H1 (cell line): ENCODE results near the gene NCOA5. TPM values are rescaled to one million over a fixed set of nuclear protein-coding genes. Genes with fewer than 3 reads are reported as not detected.
A peak's percentile ranks its signal among the peaks of the same experiment; 100 is the strongest.

ENCODE experiments used
- CTCF ChIA-PET: fragments of 300-600 bp; sonication (Branson Sonifier 250); formaldehyde crosslinking; loops from one replicate; lab custom pipeline; 2021; ENCODE audit not compliant: partially characterized antibody; lab: Charles Lee
- POLR2A ChIA-PET: fragments of 300-600 bp; sonication (Branson Sonifier 250); formaldehyde crosslinking; loops from one replicate; lab custom pipeline; 2021; ENCODE audit warnings: inconsistent platforms; ENCODE audit not compliant: partially characterized antibody; lab: Charles Lee
- DNase-seq, 2 experiments: peaks; one replicate each; pipeline versions ENCODE4 v3.0.0 to v3.0.0-alpha.2; 2010 to 2022; ENCODE audit warnings: low spot score in 2 of 2, low read depth in 1 of 2, mixed read lengths in 1 of 2
- FAIRE-seq: peaks from 2 replicates; lab custom pipeline; 2011; peaks lifted over from hg19 to GRCh38; lab: Jason Lieb, UNC
- H2AFZ ChIP-seq: 2 replicates; pipeline ENCODE4 v1.8.1; 2012; ENCODE audit warnings: low read length, inconsistent platforms
- H2AK5ac ChIP-seq: 2 replicates; pipeline ENCODE4 v1.6.1; 2013; ENCODE audit warnings: low read depth, low read length
- H2BK120ac ChIP-seq: replicated peaks from 2 replicates; pipeline ENCODE3; 2013; ENCODE audit warnings: low read depth, low read length, inconsistent platforms
- H2BK12ac ChIP-seq: 2 replicates; pipeline ENCODE4 v1.6.1; 2013; ENCODE audit warnings: low read depth, low read length
- H2BK15ac ChIP-seq: 2 replicates; pipeline ENCODE4 v1.6.1; 2013; ENCODE audit warnings: low read length
- H2BK20ac ChIP-seq: 2 replicates; pipeline ENCODE4 v1.6.1; 2013; ENCODE audit warnings: low read length
- H2BK5ac ChIP-seq: 2 replicates; pipeline ENCODE4 v1.6.1; 2013; ENCODE audit warnings: low read depth, low read length
- H3K14ac ChIP-seq: 2 replicates; pipeline ENCODE4 v1.6.1; 2013; ENCODE audit warnings: inconsistent platforms; ENCODE audit not compliant: insufficient read length
- H3K18ac ChIP-seq: 2 replicates; pipeline ENCODE4 v1.6.1; 2013; ENCODE audit warnings: low read length; ENCODE audit errors: extremely low read depth
- H3K23ac ChIP-seq: 2 replicates; pipeline ENCODE4 v1.6.1; 2013; ENCODE audit warnings: inconsistent platforms; ENCODE audit not compliant: insufficient read length
- H3K23me2 ChIP-seq: 2 replicates; pipeline ENCODE4 v1.6.1; 2013; ENCODE audit warnings: low read depth, low read length
- H3K27ac ChIP-seq: 2 replicates; pipeline ENCODE4 v1.6.1; 2011; ENCODE audit warnings: low read depth, low read length, inconsistent platforms
- H3K27me3 ChIP-seq, 4 experiments: replicated peaks in 1 of 4; 1 replicate in 1 of 4; 2 replicates in 3 of 4; pipeline versions ENCODE4 v1.6.1 to v1.8.1; 2011 to 2013; ENCODE audit warnings: low read length in 3 of 4, mild to moderate bottlenecking in 3 of 4, inconsistent platforms in 2 of 4, mixed read lengths in 2 of 4, moderate library complexity in 1 of 4; ENCODE audit not compliant: control insufficient read depth in 3 of 4, insufficient read depth in 3 of 4; ENCODE audit errors: extremely low read depth in 1 of 4
- H3K36me3 ChIP-seq, 4 experiments: 2 replicates each; pipeline versions ENCODE4 v1.6.1 to v1.8.1; 2011 to 2013; ENCODE audit warnings: mild to moderate bottlenecking in 4 of 4, low read length in 3 of 4, moderate library complexity in 2 of 4, control low read depth in 1 of 4, inconsistent platforms in 1 of 4; ENCODE audit not compliant: insufficient read depth in 4 of 4, control insufficient read depth in 2 of 4
- H3K4ac ChIP-seq: replicated peaks from 2 replicates; pipeline ENCODE3; 2013; ENCODE audit warnings: low read length, low read depth, mixed read lengths, inconsistent platforms; ENCODE audit not compliant: insufficient read length
- H3K4me1 ChIP-seq, 4 experiments: replicated peaks in 1 of 4; 1 replicate in 1 of 4; 2 replicates in 3 of 4; pipeline versions ENCODE4 v1.6.1 to v1.8.1; 2011 to 2013; ENCODE audit warnings: low read length in 3 of 4, inconsistent platforms in 2 of 4, mixed read lengths in 1 of 4; ENCODE audit not compliant: insufficient read depth in 4 of 4, control insufficient read depth in 3 of 4
- H3K4me2 ChIP-seq, 2 experiments: 2 replicates each; pipeline versions ENCODE4 v1.6.1 to v1.8.1; 2011 to 2013; ENCODE audit warnings: low read depth in 2 of 2, low read length in 2 of 2, control low read depth in 1 of 2, inconsistent platforms in 1 of 2, mild to moderate bottlenecking in 1 of 2; ENCODE audit not compliant: insufficient read depth in 1 of 2
- H3K4me3 ChIP-seq, 4 experiments: fragments of 200-600, 300-600 bp in 1 of 4; sonication (generic), shearing (Covaris generic), sonication (Bioruptor Twin) in 1 of 4; 2 replicates each; pipeline versions ENCODE4 v1.5.1 to v1.8.1; 2011 to 2016; ENCODE audit warnings: low read length in 4 of 4, low read depth in 3 of 4, control low read depth in 2 of 4, inconsistent platforms in 2 of 4, mild to moderate bottlenecking in 2 of 4, mixed read lengths in 1 of 4, moderate library complexity in 1 of 4; ENCODE audit not compliant: insufficient read depth in 2 of 4; ENCODE audit errors: extremely low read depth in 1 of 4
- H3K56ac ChIP-seq: replicated peaks from 2 replicates; pipeline ENCODE3; 2013; ENCODE audit warnings: low read depth, mild to moderate bottlenecking, mixed read lengths, low read length, inconsistent platforms; ENCODE audit not compliant: insufficient read length
- H3K79me1 ChIP-seq: 2 replicates; pipeline ENCODE4 v1.6.1; 2013; ENCODE audit warnings: low read depth, low read length, control low read depth
- H3K79me2 ChIP-seq, 2 experiments: 2 replicates each; pipeline versions ENCODE4 v1.6.1 to v1.8.1; 2012 to 2013; ENCODE audit warnings: low read length in 2 of 2, mild to moderate bottlenecking in 2 of 2, inconsistent platforms in 1 of 2; ENCODE audit not compliant: insufficient read depth in 2 of 2, control insufficient read depth in 1 of 2
- H3K9ac ChIP-seq, 4 experiments: replicated peaks in 1 of 4; 1 replicate in 1 of 4; 2 replicates in 3 of 4; pipeline versions ENCODE4 v1.6.1 to v1.8.1; 2011 to 2013; ENCODE audit warnings: low read depth in 3 of 4, low read length in 3 of 4, control low read depth in 2 of 4, mild to moderate bottlenecking in 2 of 4, moderate library complexity in 2 of 4, inconsistent platforms in 1 of 4; ENCODE audit errors: extremely low read depth in 1 of 4
- H3K9me3 ChIP-seq, 2 experiments: 2 replicates each; pipeline versions ENCODE4 v1.6.1 to v1.8.1; 2012 to 2013; ENCODE audit warnings: mild to moderate bottlenecking in 2 of 2, moderate library complexity in 2 of 2, control low read depth in 1 of 2, inconsistent platforms in 1 of 2, low read depth in 1 of 2, low read length in 1 of 2, mixed read lengths in 1 of 2; ENCODE audit not compliant: insufficient read depth in 2 of 2
- H4K20me1 ChIP-seq, 2 experiments: replicated peaks in 1 of 2; 2 replicates each; pipeline versions ENCODE3 to v1.8.1; 2011 to 2013; ENCODE audit warnings: inconsistent platforms in 2 of 2, low read length in 2 of 2, mild to moderate bottlenecking in 1 of 2; ENCODE audit not compliant: insufficient read depth in 2 of 2, control insufficient read depth in 1 of 2
- H4K5ac ChIP-seq: 2 replicates; pipeline ENCODE4 v1.6.1; 2013; ENCODE audit warnings: low read length, low read depth, mixed read lengths, inconsistent platforms; ENCODE audit not compliant: insufficient read length
- H4K8ac ChIP-seq: 2 replicates; pipeline ENCODE4 v1.8.0; 2013; ENCODE audit warnings: mild to moderate bottlenecking, moderate library complexity, low read length, inconsistent platforms; ENCODE audit not compliant: insufficient read depth; ENCODE audit errors: extremely low read depth
- H4K91ac ChIP-seq: replicated peaks from 2 replicates; pipeline ENCODE3; 2013; ENCODE audit warnings: low read length, mixed read lengths, inconsistent platforms; ENCODE audit not compliant: insufficient read length
- BCL11A ChIP-seq, 2 experiments: IDR thresholded peaks; one replicate each; pipeline ENCODE4 v1.6.1; 2011; ENCODE audit warnings: low read depth in 2 of 2, low read length in 2 of 2, mild to moderate bottlenecking in 2 of 2
- CREB1 ChIP-seq: IDR thresholded peaks from 2 replicates; pipeline ENCODE4 v1.6.1; 2012; ENCODE audit warnings: inconsistent platforms
- CTCF ChIP-seq, 3 experiments: IDR thresholded peaks; 1 replicate in 2 of 3; 2 replicates in 1 of 3; pipeline versions ENCODE4 v1.5.1 to v1.6.1; 2011; ENCODE audit warnings: low read length in 3 of 3, mild to moderate bottlenecking in 3 of 3, inconsistent platforms in 2 of 3, low read depth in 1 of 3, moderate library complexity in 1 of 3; ENCODE audit not compliant: insufficient read depth in 1 of 3; ENCODE audit errors: control extremely low read depth in 1 of 3
- KDM1A ChIP-seq: fragments of 200-600, 300-600 bp; sonication (generic); IDR thresholded peaks from 2 replicates; pipeline ENCODE4 v1.7.1; 2016; ENCODE audit warnings: mild to moderate bottlenecking, low read length, borderline replicate concordance
- MAX ChIP-seq: IDR thresholded peaks from 2 replicates; pipeline ENCODE4 v1.6.1; 2012; ENCODE audit warnings: inconsistent platforms
- RAD21 ChIP-seq, 2 experiments: IDR thresholded peaks in 1 of 2; conservative IDR thresholded peaks in 1 of 2; 2 replicates each; pipeline ENCODE4 v1.6.1; 2011; ENCODE audit warnings: low read depth in 2 of 2, low read length in 2 of 2, improper control_type of control experiment in 1 of 2, inconsistent platforms in 1 of 2, mild to moderate bottlenecking in 1 of 2, moderate library complexity in 1 of 2
- RBBP5 ChIP-seq: IDR thresholded peaks from 2 replicates; pipeline ENCODE4 v1.7.1; 2012; ENCODE audit warnings: low read depth, mild to moderate bottlenecking, inconsistent platforms, low read length, moderate library complexity, borderline replicate concordance
- WGBS, 2 experiments: shearing (Covaris generic) in 1 of 2; methylation state at CpG; one replicate each; pipeline versions ENCODE4 v1.1.6 to v1.1.7; 2013 to 2015; ENCODE audit warnings: low lambda C conversion rate in 2 of 2, mixed read lengths in 2 of 2, inconsistent platforms in 1 of 2, low coverage in 1 of 2, missing lambda C conversion rate in 1 of 2; ENCODE audit not compliant: insufficient replicate concordance in 2 of 2, insufficient coverage in 1 of 2, insufficient read length in 1 of 2; ENCODE audit errors: extremely low coverage in 1 of 2, missing lambda C conversion rate in 1 of 2; 5-methylcytosine and 5-hydroxymethylcytosine counted together
- polyA plus RNA-seq, 7 experiments: library from polyadenylated mRNA; depleted of rRNA in 3 of 7; stranded (reverse) in 5 of 7; unstranded in 2 of 7; fragments of >200 nt in 5 of 7; fragments of 200-250 nt in 2 of 7; gene quantifications; 1 replicate in 5 of 7; 2 replicates in 1 of 7; 4 replicates in 1 of 7; pipeline versions ENCODE4 v1.2.1 to v1.2.3, GENCODE V29; 2011 to 2013; ENCODE audit warnings: missing spikeins in 2 of 7, mixed read lengths in 2 of 7
- total RNA-seq: library from RNA; stranded (reverse); fragmentation: NEBNext Ultra II Directional; extraction: Animal tissue kit (Norgen Biotek cat#: 25700); gene quantifications from 2 replicates; pipeline ENCODE4 v1.2.1, GENCODE V29; 2021

NCOA5 gene
- total and polyA plus RNA-seq, 2 of the 8 experiments (the other 6 are each of a cell fraction or from before 2014, with no cell fraction given): 20.4 to 29.0 TPM

DNA sequence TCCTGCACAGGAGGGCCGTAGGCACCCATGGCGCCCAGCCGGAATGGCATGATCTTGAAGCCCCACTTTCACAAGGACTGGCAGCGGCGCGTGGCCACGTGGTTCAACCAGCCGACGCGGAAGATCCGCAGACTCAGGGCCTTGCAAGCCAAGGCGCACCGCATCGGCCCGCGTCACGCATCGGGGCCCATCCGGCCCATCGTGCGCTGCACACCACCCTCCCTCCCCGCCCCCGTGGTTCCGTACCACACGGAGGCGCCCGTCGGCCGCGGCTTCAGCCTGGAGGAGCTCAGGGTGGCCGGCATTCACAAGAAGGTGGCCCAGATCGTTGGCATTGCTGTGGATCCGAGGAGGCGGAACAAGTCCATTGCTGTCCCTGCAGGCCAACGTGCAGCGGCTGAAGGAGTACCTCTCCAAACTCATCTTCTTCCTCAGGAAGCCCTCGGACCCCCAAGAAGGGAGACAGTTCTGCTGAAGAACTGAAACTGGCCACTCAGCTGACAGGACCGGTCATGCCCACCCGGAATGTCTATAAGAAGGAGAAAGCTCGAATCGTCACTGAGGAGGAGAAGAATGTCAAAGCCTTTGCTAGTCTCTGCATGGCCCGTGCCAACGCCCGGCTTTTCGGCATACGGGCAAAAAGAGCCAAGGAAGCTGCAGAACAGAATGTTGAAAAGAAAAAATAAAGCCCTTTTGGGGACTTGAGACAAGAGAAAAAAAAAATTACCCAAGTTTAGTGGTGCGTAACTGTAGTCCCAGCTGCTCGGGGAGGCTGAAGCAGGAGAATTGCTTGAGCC lies 9.9 kb upstream of the NCOA5 start:
- Histone ChIP-seq H3K4me1 (0 out of 7 replicates have a peak, but pooled peaks cover 0 to 5% (median under 1%) of the 10 kb centered on the region in 4 experiments), H4K20me1 (no peaks in the 10 kb centered on the region), H3K56ac (no peak overlapping the region), H4K91ac (no peak overlapping the region), H2BK120ac (no peak overlapping the region), H3K36me3 (no peaks in the 10 kb centered on the region), H3K4ac (no peak overlapping the region), H3K27ac (no peak overlapping the region), H3K79me1 (no peaks in the 10 kb centered on the region), H3K79me2 (no peaks in the 10 kb centered on the region), H3K4me3 (peak overlapping the region in 1 of 4 experiments; percentile 33; a peak in 1 of 8 replicates), H3K23me2 (no peaks in the 10 kb centered on the region), H2BK5ac (no peak overlapping the region), H3K23ac (no peak overlapping the region), H2BK12ac (no peak overlapping the region), H4K8ac (peak overlapping the region; percentile 85), H3K4me2 (peak overlapping the region; percentile 6 to 54; a peak in 3 of 4 replicates), H3K9ac (no peak overlapping the region), H3K9me3 (0 out of 4 replicates have a peak, but pooled peaks cover 0 to 2% of the 10 kb centered on the region in 2 experiments), H2AFZ (peak overlapping the region; percentile 71), H3K18ac (0 out of 2 replicates have a peak overlapping the region, but pooled peaks have one; percentile 6), H2AK5ac (no peak overlapping the region), H3K14ac (no peak overlapping the region), H4K5ac (peak overlapping the region; percentile 25), H2BK15ac (no peak overlapping the region), H3K27me3 (peaks cover 0 to 11% (median 4%) of the 10 kb centered on the region in 4 experiments; a peak in 2 of 7 replicates), H2BK20ac (no peak overlapping the region)
- ChIA-PET CTCF (interaction anchor here (0.6 to 2.6 kb wide), 6 partner anchors 8 to 167 kb away, joined by 3 to 11 read pairs (median 4); no protein-coding TSS in a partner anchor), POLR2A (interaction anchor here (1.5 to 2.0 kb wide), 2 partner anchors 11 to 19 kb away, joined by 5 read pairs; partner anchors contain the start of gene CD40)
- DNase-seq: peak in 1 of 2 experiments; percentile 65
- FAIRE-seq: no peak
- WGBS, 2 experiments: 55% methylated on average over 47 of the region's 48 CpGs; no CpG with 5 or more reads in 1 of the 2 experiments
- TF ChIP-seq RBBP5: peak; percentile 65; the same call in 1 of the 2 replicates
- peak; percentile 77 for TF ChIP-seq CREB1
- peak; percentile 50 to 67; a peak in 3 of 4 replicates for TF ChIP-seq RAD21 (IDR thresholded peaks at IDR 0.05 in 1 of 2, conservative IDR thresholded peaks at IDR 0.05 in 1 of 2; ENCODE audit: low read depth in 2 of 2, low read length in 2 of 2)
- 0 out of 2 replicates have a peak, but pooled peaks have one; percentile 61 for TF ChIP-seq KDM1A
- TF ChIP-seq BCL11A (IDR thresholded peaks at IDR 0.05; ENCODE audit: low read depth in 2 of 2, low read length in 2 of 2): no peak
- peak; percentile 45 to 50 (median 47) for TF ChIP-seq CTCF (IDR thresholded peaks at IDR 0.05; ENCODE audit: control extremely low read depth in 1 of 3, insufficient read depth in 1 of 3, low read depth in 1 of 3, low read length in 3 of 3)
- peak; percentile 85 for TF ChIP-seq MAX
